MM.1S (cell line): ENCODE results near the gene ZNF112.

Source experiments
- DNase-seq: peaks from one replicate; pipeline ENCODE4 v3.0.0-alpha.2; 2015
- H2AFZ ChIP-seq: fragments of 300-600 bp; sonication (generic); 2 replicates; pipeline ENCODE4 v1.6.0; 2016; ENCODE audit warnings: antibody characterized with exemption, low read length
- H3F3A ChIP-seq: fragments of 300-600 bp; sonication (generic); 2 replicates; pipeline ENCODE4 v1.6.1; 2016; ENCODE audit warnings: mild to moderate bottlenecking, antibody characterized with exemption, low read length, moderate library complexity, mixed read lengths; ENCODE audit not compliant: insufficient read depth
- H3K27ac ChIP-seq: fragments of 300-600 bp; sonication (generic); 2 replicates; pipeline ENCODE4 v1.5.1; 2016; ENCODE audit warnings: mild to moderate bottlenecking, low read length
- H3K27me3 ChIP-seq: fragments of 300-600 bp; sonication (generic); replicated peaks from 2 replicates; pipeline ENCODE4 v1.6.0; 2016; ENCODE audit warnings: low read length; ENCODE audit not compliant: insufficient read depth
- H3K36me3 ChIP-seq: fragments of 300-600 bp; sonication (generic); replicated peaks from 2 replicates; pipeline ENCODE4 v1.6.1; 2016; ENCODE audit warnings: mild to moderate bottlenecking, low read length, mixed read lengths; ENCODE audit not compliant: insufficient read depth
- H3K4me1 ChIP-seq: fragments of 300-600 bp; sonication (generic); 2 replicates; pipeline ENCODE4 v1.6.1; 2016; ENCODE audit warnings: low read length, mixed read lengths
- H3K4me2 ChIP-seq: fragments of 300-600 bp; sonication (generic); 2 replicates; pipeline ENCODE4 v1.6.0; 2016; ENCODE audit warnings: low read depth, low read length
- H3K4me3 ChIP-seq: fragments of 300-600 bp; sonication (generic); 2 replicates; pipeline ENCODE4 v1.5.1; 2016; ENCODE audit warnings: low read length, mixed read lengths
- H3K79me2 ChIP-seq: fragments of 300-600 bp; sonication (generic); 2 replicates; pipeline ENCODE4 v1.6.1; 2016; ENCODE audit warnings: mixed run types, low read length, mixed read lengths
- H3K9ac ChIP-seq: fragments of 300-600 bp; sonication (generic); 2 replicates; pipeline ENCODE4 v1.6.1; 2016; ENCODE audit warnings: low read length, mixed read lengths
- H3K9me2 ChIP-seq: fragments of 300-600 bp; sonication (generic); replicated peaks from 2 replicates; pipeline ENCODE4 v1.6.1; 2016; ENCODE audit warnings: mild to moderate bottlenecking, low read length, mixed read lengths; ENCODE audit not compliant: insufficient read depth
- H3K9me3 ChIP-seq: fragments of 300-600 bp; sonication (generic); replicated peaks from 2 replicates; pipeline ENCODE4 v1.6.1; 2016; ENCODE audit warnings: mild to moderate bottlenecking, low read length, mixed read lengths; ENCODE audit not compliant: insufficient read depth
- H4K20me1 ChIP-seq: fragments of 300-600 bp; sonication (generic); 2 replicates; pipeline ENCODE4 v1.6.1; 2016; ENCODE audit warnings: mild to moderate bottlenecking, low read length, moderate library complexity, mixed read lengths; ENCODE audit not compliant: insufficient read depth
- EZH2 ChIP-seq: fragments of 300-600 bp; sonication (generic); optimal IDR thresholded peaks from 2 replicates; pipeline ENCODE3; 2017; ENCODE audit warnings: low read depth, mild to moderate bottlenecking, antibody characterized with exemption, low read length, mixed read lengths
- EZH2phosphoT487 ChIP-seq: fragments of 300-600 bp; sonication (generic); IDR thresholded peaks from 2 replicates; pipeline ENCODE4 v1.6.1; 2018; ENCODE audit warnings: antibody characterized with exemption, low read length
- TF ChIP-seq, protein P1 (sequence below): fragments of 300-600 bp; sonication (generic); IDR thresholded peaks from 2 replicates; pipeline ENCODE4 v1.5.1; 2016; ENCODE audit warnings: antibody characterized with exemption, low read length, mixed read lengths

The ZNF112 gene

GRCh38 chr19:44308011-44308410 lies 48.5 kb downstream of the ZNF112 start:
- Histone ChIP-seq H3K27ac (no peak overlapping the region), H3K27me3 (peaks cover 3% of the 10 kb centered on the region; the same call in 1 of the 2 replicates), H3K4me1 (no peaks in the 10 kb centered on the region), H3K9me3 (no peaks in the 10 kb centered on the region), H2AFZ (no peak overlapping the region), H4K20me1 (no peaks in the 10 kb centered on the region), H3F3A (no peaks in the 10 kb centered on the region), H3K4me3 (no peak overlapping the region), H3K79me2 (no peaks in the 10 kb centered on the region), H3K4me2 (no peak overlapping the region), H3K9ac (no peak overlapping the region), H3K9me2 (no peaks in the 10 kb centered on the region), H3K36me3 (no peaks in the 10 kb centered on the region)
- no peak for TF ChIP-seq EZH2
- no peak for TF ChIP-seq EZH2phosphoT487
- TF ChIP-seq, protein P1, sequence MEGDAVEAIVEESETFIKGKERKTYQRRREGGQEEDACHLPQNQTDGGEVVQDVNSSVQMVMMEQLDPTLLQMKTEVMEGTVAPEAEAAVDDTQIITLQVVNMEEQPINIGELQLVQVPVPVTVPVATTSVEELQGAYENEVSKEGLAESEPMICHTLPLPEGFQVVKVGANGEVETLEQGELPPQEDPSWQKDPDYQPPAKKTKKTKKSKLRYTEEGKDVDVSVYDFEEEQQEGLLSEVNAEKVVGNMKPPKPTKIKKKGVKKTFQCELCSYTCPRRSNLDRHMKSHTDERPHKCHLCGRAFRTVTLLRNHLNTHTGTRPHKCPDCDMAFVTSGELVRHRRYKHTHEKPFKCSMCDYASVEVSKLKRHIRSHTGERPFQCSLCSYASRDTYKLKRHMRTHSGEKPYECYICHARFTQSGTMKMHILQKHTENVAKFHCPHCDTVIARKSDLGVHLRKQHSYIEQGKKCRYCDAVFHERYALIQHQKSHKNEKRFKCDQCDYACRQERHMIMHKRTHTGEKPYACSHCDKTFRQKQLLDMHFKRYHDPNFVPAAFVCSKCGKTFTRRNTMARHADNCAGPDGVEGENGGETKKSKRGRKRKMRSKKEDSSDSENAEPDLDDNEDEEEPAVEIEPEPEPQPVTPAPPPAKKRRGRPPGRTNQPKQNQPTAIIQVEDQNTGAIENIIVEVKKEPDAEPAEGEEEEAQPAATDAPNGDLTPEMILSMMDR, result no peak
- no peak for DNase-seq

DNA sequence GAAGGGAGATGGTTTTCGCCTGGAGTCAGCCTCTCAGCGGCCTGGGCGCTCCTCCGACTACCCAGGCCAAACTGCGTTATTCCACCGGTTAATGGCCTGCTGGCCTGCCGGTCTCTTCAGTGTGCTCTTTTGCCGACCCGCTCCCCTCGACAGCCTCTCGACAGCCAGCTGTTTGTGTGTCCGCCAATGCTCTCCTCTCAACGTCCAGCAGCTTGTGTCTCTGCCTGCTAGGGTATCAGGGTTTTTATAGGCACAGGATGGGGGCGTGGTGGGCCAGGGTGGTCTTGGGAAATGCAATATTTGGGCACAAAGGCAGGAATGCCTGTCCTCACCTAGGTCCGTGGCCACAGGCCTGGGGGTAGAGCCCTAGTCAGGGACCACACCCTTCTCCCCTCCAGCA lies 50.2 kb downstream of the ZNF112 start:
- no peak for DNase-seq

DNA sequence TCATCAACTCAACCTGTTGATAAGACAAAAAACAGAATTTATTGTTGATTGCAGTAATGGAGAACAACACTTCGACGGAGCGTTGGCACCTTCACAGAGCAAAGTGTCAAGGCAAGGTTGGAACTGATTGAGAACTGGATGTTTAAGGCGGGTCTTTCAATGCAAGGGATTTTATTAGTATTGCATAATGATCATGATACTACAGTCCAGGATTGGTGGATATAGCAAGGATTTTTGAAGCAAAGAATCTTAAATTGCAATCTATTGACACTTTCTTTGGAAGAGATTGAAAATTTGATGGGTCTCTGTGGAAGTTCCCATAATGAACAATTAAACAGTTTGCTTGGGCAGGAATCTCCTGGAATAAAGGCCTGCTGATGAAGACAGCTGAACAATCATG lies 51.0 kb downstream of the ZNF112 start:
- no peak overlapping the region for H3K9ac ChIP-seq
- no peaks in the 10 kb centered on the region for H3K4me1 ChIP-seq
- no peaks in the 10 kb centered on the region for H3K9me3 ChIP-seq
- H3K4me3 ChIP-seq, result peak overlapping the region; percentile 83
- no peaks in the 10 kb centered on the region for H4K20me1 ChIP-seq
- peaks cover 3% of the 10 kb centered on the region; the same call in 1 of the 2 replicates for H3K27me3 ChIP-seq
- H3K79me2 ChIP-seq, result no peaks in the 10 kb centered on the region
- TF ChIP-seq EZH2phosphoT487, result no peak
- TF ChIP-seq EZH2, result no peak
- TF ChIP-seq, protein P1, result no peak
- H3K27ac ChIP-seq, result no peak overlapping the region
- no peaks in the 10 kb centered on the region for H3F3A ChIP-seq
- H3K9me2 ChIP-seq, result no peaks in the 10 kb centered on the region
- no peak for DNase-seq
- H3K36me3 ChIP-seq, result peaks cover 5% of the 10 kb centered on the region; the same call in 1 of the 2 replicates
- peak overlapping the region; percentile 80 for H2AFZ ChIP-seq
- H3K4me2 ChIP-seq, result peak overlapping the region; percentile 76

More for the DNA sequence above, 50.2 kb downstream of the ZNF112 start:
- Histone ChIP-seq H4K20me1 (no peaks in the 10 kb centered on the region), H3K36me3 (peaks cover 5% of the 10 kb centered on the region; the same call in 1 of the 2 replicates), H3K27ac (no peak overlapping the region), H3K79me2 (no peaks in the 10 kb centered on the region), H2AFZ (0 out of 2 replicates have a peak overlapping the region, but pooled peaks have one; percentile 80), H3K9me3 (no peaks in the 10 kb centered on the region), H3K9ac (no peak overlapping the region), H3K4me3 (no peak overlapping the region), H3K4me2 (no peak overlapping the region), H3F3A (no peaks in the 10 kb centered on the region), H3K4me1 (no peaks in the 10 kb centered on the region), H3K9me2 (no peaks in the 10 kb centered on the region), H3K27me3 (peaks cover 3% of the 10 kb centered on the region; the same call in 1 of the 2 replicates)
- no peak for TF ChIP-seq EZH2phosphoT487
- TF ChIP-seq EZH2, result no peak
- TF ChIP-seq, protein P1, result no peak
